Measurements from ENCODE around the gene ABHD13.
"Not testable (repeated sequence)": the region's sequence is repeated elsewhere in the genome, so short reads cannot be mapped to it uniquely, and the experiment has no call there.

The ABHD13 gene

GRCh38 chr13:108225440-108225839 lies 7.2 kb downstream of the ABHD13 start:
- DNase-seq = no peak

GRCh38 chr13:108226184-108226583 lies 8.0 kb downstream of the ABHD13 start:
- peak; percentile 76 for DNase-seq

GRCh38 chr13:108227651-108228272 lies 9.6 kb downstream of the ABHD13 start:
- peak; percentile 51 for DNase-seq

- DNase-seq = no peak
These were observed 12.2 kb downstream of the ABHD13 start for GRCh38 chr13:108230377-108230776.

GRCh38 chr13:108249150-108249549 lies 31.0 kb downstream of the ABHD13 start:
- no peak for DNase-seq

GRCh38 chr13:108257248-108257647 lies 39.1 kb downstream of the ABHD13 start:
- no peak for DNase-seq

GRCh38 chr13:108263621-108264355 lies 45.6 kb downstream of the ABHD13 start:
- no peak for DNase-seq

- peak; percentile 25 for DNase-seq
These were observed 48.3 kb downstream of the ABHD13 start for GRCh38 chr13:108266321-108266990.

- no peak for DNase-seq
These were observed 49.2 kb downstream of the ABHD13 start for GRCh38 chr13:108267347-108267746.

GRCh38 chr13:108267855-108268254 lies 49.7 kb downstream of the ABHD13 start:
- not testable (repeated sequence) for DNase-seq

- DNase-seq = no peak
These were observed 50.4 kb downstream of the ABHD13 start for GRCh38 chr13:108268466-108269112.

GRCh38 chr13:108269601-108270328 lies 51.6 kb downstream of the ABHD13 start, which contains the start of gene TNFSF13B:
TSS of gene TNFSF13B (plus strand) at chr13:108269718. CDS start at chr13:108269896, 178 bp downstream.
- DNase-seq = peak; percentile 35

GRCh38 chr13:108270442-108270841 lies 52.2 kb downstream of the ABHD13 start:
- DNase-seq = no peak

- no peak for DNase-seq
These were observed 54.1 kb downstream of the ABHD13 start for GRCh38 chr13:108272333-108272732.

GRCh38 chr13:108273429-108274118 lies 55.4 kb downstream of the ABHD13 start:
- no peak for DNase-seq

GRCh38 chr13:108274718-108275117 lies 56.5 kb downstream of the ABHD13 start:
- no peak for DNase-seq

- DNase-seq = no peak
These were observed 57.9 kb downstream of the ABHD13 start for GRCh38 chr13:108276060-108276459.

- DNase-seq = no peak
These were observed 60.3 kb downstream of the ABHD13 start for GRCh38 chr13:108278466-108278865.

GRCh38 chr13:108281901-108282300 lies 63.7 kb downstream of the ABHD13 start:
- no peak for DNase-seq

- no peak for DNase-seq
These were observed 64.9 kb downstream of the ABHD13 start for GRCh38 chr13:108283110-108283509.

All from NCI-H69 (cell line).